ENCODE data around the gene DNM3.
"Not testable (repeated sequence)": the region's sequence is repeated elsewhere in the genome, so short reads cannot be mapped to it uniquely, and the experiment has no call there.

Gene DNM3

DNA sequence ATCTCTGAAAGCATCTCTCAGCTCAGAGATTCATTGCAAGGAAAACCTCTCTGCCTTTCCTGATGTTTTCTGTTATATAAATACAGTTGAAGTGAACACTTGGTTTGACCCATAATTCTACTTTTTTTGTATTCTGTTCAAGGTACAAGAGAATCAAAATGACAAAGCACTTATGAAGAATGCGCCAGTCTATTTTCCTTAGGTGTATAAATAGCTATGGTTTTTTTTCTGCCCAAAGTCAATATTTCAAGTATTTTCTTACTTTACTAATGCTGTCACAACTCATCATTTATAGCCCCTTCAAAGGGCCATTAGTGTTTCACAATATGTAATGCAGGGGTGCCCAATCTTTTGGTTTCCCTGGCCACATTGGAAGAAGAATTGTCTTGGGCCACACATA, 436.7 kb downstream of the DNM3 start:
- DNase-seq (ENCODE audit: low read depth) = no peak

DNA sequence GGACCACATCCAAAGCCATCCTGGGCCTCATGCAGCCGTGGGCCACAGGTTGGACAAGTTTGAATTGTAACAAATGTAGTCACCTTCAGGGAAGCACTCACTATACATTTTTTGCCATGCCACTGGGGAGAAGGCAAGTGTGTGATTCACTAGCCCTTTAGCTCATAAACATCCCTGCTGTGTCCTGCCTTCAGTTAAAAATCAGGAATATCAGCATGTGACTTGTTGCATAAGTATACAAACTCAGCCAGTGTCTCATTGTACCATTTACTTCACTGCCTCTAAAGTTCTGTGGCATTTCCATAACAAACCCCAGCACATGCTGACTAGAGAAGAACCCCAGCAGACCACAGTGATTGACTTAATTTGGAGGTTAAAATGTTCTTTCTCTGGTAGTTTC, 437.2 kb downstream of the DNM3 start:
- no peak for DNase-seq (ENCODE audit: low read depth)

- DNase-seq (ENCODE audit: low read depth) = no peak
Observed at GRCh38 chr1:172279939-172280636, 438.8 kb downstream of the DNM3 start.

DNA sequence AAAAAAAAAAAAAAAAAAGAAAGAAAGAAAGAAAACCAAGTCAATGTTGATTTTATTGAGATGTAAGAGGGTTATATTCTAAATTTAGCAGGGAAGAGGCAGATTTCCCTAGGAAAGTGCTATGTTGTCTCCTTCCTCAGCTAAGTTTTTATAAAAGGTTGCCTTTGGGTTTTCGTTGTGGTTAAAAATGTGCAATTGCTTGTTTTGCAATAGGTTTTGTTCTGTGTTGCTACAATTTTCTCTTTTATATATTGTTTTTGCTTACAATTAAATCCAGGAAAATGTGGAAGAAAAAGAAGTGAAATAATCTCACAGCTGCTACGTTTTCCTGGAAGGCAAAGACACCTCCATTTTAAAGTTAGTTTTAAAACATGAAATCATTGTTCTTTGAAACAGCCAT, 442.5 kb downstream of the DNM3 start:
- DNase-seq (ENCODE audit: low read depth) = no peak

GRCh38 chr1:172286629-172287076, 445.4 kb downstream of the DNM3 start:
- no peak for DNase-seq (ENCODE audit: low read depth)

DNA sequence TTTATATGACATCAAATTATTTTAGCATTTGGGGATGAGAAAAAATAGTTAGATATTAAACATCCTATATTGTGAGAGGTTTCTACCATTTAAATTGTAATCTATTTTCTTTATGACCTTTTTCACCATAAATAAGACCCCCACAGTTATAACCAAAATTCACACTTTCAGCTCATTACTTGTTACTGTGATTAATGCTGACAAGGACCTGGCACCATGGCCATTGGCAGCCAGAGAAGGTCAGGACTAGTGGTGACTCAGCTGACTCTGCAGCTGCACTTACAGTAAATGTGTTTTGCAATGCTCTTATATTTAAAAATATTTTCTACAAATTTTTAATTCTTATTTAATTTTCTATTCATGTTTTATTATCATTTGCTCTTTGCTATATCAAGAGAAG, 445.9 kb downstream of the DNM3 start:
- DNase-seq (ENCODE audit: low read depth) = no peak

- DNase-seq (ENCODE audit: low read depth) = no peak
Observed at GRCh38 chr1:172288581-172288980, 447.3 kb downstream of the DNM3 start.

DNA sequence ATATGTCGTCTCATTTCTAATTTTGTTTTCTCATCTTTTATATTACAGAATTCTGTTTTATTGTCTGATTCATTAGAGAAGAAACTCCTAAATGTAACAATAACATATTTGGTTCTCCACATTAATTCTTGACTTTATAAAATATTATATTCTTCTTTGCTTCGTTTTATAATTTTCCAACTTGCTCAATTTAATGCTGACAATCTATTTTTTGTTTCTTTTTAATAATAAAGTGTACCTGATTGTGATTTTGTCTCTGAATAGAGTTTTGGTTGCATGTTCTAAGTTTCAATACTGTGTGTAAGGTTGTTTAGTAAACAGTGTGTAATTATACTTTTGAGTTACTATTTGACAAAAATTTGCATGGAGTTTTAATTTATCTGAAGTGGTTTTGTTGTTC, 448.1 kb downstream of the DNM3 start:
- no peak for DNase-seq (ENCODE audit: low read depth)

DNA sequence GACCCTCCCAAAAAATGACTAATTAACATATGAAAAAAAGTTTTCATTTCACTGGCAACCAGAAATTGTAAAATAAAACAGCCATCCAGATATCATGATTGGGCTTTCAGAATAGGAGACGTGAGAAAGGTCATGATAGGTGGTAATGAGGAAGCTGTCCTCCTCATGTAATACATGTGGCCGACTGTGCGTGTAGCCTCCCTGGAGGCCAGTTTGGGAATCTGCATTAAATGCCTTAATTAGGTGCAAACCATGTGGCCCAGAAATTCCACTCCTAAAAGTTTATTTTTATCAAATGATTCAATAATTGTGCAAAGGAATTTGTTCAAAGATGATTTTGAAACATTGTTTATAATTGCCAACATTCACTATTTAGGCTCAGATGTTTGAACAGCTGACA, 451.5 kb downstream of the DNM3 start:
- no peak for DNase-seq (ENCODE audit: low read depth)

GRCh38 chr1:172293429-172293828, 452.1 kb downstream of the DNM3 start:
- no peak for DNase-seq (ENCODE audit: low read depth)

GRCh38 chr1:172298141-172298540, 456.8 kb downstream of the DNM3 start:
- DNase-seq (ENCODE audit: low read depth) = no peak

GRCh38 chr1:172298911-172299310, 457.6 kb downstream of the DNM3 start:
- no peak for DNase-seq (ENCODE audit: low read depth)

- DNase-seq (ENCODE audit: low read depth) = no peak
Observed at GRCh38 chr1:172299515-172299914, 458.2 kb downstream of the DNM3 start.

- not testable (repeated sequence) for DNase-seq (ENCODE audit: low read depth)
Observed at GRCh38 chr1:172307508-172307907, 466.2 kb downstream of the DNM3 start.

- DNase-seq (ENCODE audit: low read depth) = no peak
Observed at GRCh38 chr1:172308142-172308541, 466.8 kb downstream of the DNM3 start.

- DNase-seq (ENCODE audit: low read depth) = no peak
Observed at GRCh38 chr1:172308577-172308976, 467.3 kb downstream of the DNM3 start.

GRCh38 chr1:172320733-172321132, 479.4 kb downstream of the DNM3 start:
- no peak for DNase-seq (ENCODE audit: low read depth)

DNA sequence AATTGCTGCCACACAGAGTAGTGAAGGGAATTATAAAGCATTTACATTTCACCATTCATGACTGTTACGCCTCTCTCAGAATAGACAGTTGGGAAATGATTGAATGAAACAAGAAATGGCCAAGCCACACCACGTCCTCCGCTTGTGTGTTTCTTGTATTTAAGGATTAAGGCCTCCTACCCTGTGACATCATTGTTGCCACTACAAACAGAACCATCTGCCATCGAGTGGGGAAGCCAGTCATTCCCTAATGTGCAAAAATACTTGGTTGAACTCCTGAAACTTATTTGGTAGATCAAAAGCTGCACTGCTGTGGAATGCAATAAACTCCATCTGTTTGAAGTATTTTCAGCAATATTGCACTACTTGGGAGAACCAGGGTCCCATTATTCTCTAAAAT, 480.2 kb downstream of the DNM3 start:
- no peak for DNase-seq (ENCODE audit: low read depth)

DNA sequence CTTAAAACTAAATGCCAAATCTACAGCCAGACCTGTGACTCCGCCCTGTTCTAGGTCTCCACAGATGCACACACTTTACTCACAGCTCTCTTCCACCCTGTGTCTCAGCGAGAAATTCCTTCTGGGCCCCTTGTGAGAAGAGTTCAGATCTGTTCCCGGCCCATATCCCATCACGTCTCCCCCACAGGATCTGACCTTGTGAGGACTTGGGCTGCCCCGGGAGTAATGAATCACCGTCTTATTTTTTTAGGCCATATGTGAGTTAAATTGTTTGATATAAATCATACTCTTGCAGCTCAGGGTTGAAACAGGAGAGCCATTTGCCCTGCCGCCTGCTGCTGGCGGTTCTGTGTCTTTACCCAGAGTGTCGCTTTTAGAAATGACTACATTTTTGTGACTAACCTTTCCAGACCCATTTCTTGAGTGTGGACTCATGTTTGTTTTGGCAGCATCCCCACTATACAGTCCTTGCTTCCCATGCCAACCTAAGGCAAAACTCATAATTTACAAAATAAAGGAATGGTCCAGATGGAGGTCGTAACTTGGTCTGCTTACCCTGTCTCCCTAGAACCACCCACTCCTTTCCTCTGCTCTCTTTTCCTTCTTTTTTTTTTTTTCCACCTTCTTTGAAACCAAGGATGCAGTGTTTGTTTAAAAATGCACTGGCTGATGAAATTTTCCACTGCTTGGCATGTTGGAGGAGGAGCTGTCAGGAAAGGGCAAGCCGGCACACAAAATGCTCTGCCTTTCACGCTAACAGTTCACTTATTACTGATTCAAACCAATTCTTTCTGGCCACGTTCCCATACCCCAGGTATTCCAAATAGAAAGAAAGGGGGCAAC, 481.1 kb downstream of the DNM3 start:
- DNase-seq (ENCODE audit: low read depth) = no peak

DNA sequence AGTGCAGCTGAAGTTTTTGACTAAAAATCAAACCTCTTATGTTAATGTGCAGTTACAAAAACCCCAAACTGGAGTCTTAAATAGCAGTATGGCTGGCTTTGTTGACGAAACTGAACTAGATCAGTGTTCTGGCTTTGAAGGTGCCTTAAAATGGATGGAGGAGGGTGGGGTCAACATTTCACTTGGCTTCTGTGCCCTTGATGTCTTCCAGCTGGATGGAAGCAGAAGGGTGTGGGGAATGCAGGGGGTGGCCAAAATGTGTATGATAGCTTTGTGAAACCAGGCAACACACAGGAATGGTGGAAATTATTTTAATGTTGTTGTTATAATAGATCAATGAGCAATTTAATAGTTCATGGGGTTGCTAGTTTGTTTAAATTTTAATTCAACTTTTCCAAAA, 482.4 kb downstream of the DNM3 start:
- no peak for DNase-seq (ENCODE audit: low read depth)

DNA sequence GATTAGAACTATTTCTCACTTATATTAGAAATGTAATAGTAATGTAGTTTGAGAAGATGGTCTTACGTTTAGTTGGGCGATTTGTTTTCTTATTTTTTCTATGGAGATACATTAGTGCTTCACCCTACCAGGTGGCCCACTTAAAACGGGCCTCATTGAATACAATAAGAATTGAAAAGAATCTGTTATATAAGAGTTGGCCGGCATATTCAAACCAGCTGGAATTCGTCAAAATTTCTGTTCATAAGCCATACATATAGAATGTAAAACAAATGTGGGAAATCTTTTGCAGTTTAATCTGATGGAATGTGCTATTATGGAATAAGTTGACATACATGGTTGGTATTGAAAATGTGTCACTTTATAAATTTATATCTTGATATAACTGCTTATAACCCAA, 482.8 kb downstream of the DNM3 start:
- DNase-seq (ENCODE audit: low read depth) = no peak

- no peak for DNase-seq (ENCODE audit: low read depth)
Observed at GRCh38 chr1:172324761-172325160, 483.5 kb downstream of the DNM3 start.

DNA sequence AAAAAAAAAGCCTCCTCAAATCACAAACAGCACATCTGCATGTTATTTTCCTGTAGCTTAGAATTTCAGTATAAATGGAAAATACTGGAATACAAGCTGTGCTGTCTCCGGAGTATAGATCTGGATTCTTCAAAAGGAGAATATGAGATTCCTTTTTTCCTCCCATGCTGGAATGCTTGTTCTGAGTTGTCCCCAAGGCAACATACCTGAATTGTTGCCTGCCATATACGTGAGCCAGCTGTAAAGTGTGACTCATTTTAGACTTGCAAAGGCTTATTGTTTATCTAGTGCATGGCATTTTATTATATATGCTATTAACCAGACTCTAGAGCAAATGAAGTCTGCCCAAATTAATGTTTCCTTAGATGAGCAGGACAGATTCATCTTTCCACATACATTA, 484.2 kb downstream of the DNM3 start:
- no peak for DNase-seq (ENCODE audit: low read depth)

DNA sequence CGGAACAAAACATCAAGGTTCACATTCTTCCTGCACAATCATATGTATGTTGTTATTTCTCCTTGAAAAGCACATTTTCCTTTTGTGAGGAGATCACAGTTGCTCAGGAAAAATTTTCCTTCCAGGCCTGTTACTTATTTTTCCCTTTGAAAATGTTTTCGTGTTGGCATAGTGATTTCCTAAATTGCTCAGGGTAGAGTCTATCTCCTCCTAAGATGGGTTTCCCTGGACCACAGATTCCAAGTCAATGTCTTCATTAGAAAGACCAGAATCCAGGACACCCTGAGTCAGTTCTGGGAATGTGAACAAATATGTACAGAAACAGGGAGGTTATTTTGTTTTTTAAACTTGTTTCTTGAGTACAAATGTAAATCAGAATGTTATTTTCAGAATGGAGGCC, 484.8 kb downstream of the DNM3 start:
- no peak for DNase-seq (ENCODE audit: low read depth)

Data from activated T-cell treated with anti-CD3 and anti-CD28 coated beads for 24 hours (primary cell).